ENCODE results near the gene LCT. TPM values are rescaled to one million over a fixed set of nuclear protein-coding genes. Genes with fewer than 3 reads are reported as not detected.

The LCT gene
- total RNA-seq, 1 donor from 2014 or later, result 2.8 TPM

DNA sequence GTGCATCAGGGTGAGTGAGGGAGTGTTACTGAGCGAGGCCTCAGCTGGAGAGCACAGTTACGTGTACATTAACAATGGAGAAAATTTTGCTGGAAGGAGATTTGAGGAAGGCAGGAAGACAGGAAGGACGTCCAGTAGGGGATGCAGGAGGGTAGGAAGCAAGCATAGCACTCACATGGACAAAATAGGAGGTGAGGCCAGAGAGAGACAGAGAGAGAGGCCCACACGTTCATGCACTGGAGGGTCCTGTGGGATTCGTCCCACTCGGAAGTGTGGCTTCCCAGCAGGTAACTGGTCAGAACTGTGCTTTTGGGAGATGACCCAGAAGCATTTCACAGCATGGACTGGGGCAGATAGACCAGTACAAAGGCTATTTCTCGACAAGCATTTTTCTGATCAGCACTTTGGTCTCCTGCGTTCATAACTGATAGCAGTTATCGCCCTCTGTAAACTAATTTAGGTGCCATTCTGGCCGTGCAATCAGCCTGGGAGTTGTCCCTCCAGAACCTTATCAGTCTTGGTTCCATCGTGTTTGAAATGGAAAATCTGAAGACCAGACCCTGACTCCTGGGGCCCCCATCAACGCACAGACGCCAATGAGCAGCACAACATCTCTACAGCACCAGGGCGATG lies 5.7 kb downstream of the LCT start:
- DNase-seq (ENCODE audit: extremely low spot score, unreplicated experiment), result no peak

DNA sequence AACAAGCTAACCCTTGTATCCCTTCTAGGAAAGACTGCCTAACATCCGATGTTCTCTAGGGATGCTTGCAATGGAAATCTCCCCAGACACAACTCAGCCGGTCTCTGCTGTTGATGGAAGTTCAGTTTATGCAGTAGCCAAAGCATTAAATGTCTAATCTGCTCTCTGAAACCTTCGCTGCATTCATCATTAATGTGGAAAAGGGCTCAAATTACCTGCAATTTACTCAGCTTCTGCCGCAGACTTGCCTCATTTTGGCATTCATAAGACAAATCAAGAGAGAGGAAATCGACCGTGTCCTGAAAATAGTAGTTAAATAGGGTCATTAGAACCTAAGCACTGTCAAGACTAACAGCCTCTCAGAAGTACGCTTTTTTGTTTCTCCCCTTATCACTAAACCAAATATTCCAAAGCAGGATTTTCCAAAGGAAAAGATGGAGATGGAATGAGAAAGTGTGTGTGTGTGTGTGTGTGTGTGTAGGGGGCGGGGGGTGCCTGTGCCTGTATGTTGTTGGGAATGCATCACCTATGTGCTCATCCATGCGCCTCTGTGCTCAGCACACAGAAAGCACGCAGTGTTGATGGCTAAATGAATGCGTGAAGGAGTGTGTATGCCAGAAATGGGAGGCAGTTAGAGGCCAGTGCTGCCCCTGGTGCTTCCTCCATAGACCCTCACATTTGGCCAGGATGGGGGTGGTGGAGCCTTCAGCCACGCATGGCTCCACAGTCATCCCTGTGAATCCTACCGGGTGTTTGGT lies 7.4 kb downstream of the LCT start:
- Mint-ChIP-seq H3K36me3 (no peaks in the 10 kb centered on the region), H3K4me3 (no peak overlapping the region), H3K9me3 (no peaks in the 10 kb centered on the region), H3K27ac (no peak overlapping the region), H3K27me3 (no peaks in the 10 kb centered on the region), H3K4me1 (ENCODE audit: unreplicated experiment) (peaks cover 9% of the 10 kb centered on the region)
- TF ChIP-seq, protein P1, sequence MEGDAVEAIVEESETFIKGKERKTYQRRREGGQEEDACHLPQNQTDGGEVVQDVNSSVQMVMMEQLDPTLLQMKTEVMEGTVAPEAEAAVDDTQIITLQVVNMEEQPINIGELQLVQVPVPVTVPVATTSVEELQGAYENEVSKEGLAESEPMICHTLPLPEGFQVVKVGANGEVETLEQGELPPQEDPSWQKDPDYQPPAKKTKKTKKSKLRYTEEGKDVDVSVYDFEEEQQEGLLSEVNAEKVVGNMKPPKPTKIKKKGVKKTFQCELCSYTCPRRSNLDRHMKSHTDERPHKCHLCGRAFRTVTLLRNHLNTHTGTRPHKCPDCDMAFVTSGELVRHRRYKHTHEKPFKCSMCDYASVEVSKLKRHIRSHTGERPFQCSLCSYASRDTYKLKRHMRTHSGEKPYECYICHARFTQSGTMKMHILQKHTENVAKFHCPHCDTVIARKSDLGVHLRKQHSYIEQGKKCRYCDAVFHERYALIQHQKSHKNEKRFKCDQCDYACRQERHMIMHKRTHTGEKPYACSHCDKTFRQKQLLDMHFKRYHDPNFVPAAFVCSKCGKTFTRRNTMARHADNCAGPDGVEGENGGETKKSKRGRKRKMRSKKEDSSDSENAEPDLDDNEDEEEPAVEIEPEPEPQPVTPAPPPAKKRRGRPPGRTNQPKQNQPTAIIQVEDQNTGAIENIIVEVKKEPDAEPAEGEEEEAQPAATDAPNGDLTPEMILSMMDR (conservative IDR thresholded peaks at IDR 0.05), result no peak
- DNase-seq (ENCODE audit: extremely low spot score, unreplicated experiment), result no peak

More for the DNA sequence above, 5.7 kb downstream of the LCT start:
- Mint-ChIP-seq H3K4me3 (no peak overlapping the region), H3K9me3 (peaks cover under 1% of the 10 kb centered on the region), H3K36me3 (peaks cover under 1% of the 10 kb centered on the region), H3K27ac (peak overlapping the region; percentile 8), H3K4me1 (ENCODE audit: unreplicated experiment) (peaks cover 9% of the 10 kb centered on the region), H3K27me3 (no peaks in the 10 kb centered on the region)
- TF ChIP-seq, protein P1 (conservative IDR thresholded peaks at IDR 0.05), result no peak

DNA sequence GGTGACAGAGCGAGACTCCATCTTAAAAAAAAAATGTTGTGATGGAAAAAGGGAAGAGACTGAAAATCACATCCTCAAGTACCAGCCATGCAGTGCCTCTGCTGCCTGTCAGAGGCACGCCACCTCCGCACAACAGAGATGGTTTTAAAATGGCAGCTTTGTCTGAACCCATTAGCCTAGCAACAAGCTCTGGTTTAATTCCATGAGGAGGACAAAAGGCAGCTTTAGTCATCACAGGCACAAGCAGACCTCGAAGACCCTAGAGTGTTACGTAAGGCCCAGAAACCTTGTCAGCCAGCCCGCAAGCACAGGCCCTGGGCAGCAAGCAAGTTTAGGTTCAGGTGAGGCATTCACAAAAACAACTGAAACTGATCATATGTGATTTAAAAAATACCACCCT lies 10.4 kb downstream of the LCT start:
- no peak for DNase-seq (ENCODE audit: extremely low spot score, unreplicated experiment)
- H3K36me3 Mint-ChIP-seq, result peaks cover 7% of the 10 kb centered on the region
- H3K27ac Mint-ChIP-seq, result no peak overlapping the region
- TF ChIP-seq, protein P1 (conservative IDR thresholded peaks at IDR 0.05), result no peak
- peaks cover 8% of the 10 kb centered on the region for H3K9me3 Mint-ChIP-seq
- H3K4me1 Mint-ChIP-seq (ENCODE audit: unreplicated experiment), result peaks cover 9% of the 10 kb centered on the region
- no peak overlapping the region for H3K4me3 Mint-ChIP-seq
- H3K27me3 Mint-ChIP-seq, result peaks cover 3% of the 10 kb centered on the region

DNA sequence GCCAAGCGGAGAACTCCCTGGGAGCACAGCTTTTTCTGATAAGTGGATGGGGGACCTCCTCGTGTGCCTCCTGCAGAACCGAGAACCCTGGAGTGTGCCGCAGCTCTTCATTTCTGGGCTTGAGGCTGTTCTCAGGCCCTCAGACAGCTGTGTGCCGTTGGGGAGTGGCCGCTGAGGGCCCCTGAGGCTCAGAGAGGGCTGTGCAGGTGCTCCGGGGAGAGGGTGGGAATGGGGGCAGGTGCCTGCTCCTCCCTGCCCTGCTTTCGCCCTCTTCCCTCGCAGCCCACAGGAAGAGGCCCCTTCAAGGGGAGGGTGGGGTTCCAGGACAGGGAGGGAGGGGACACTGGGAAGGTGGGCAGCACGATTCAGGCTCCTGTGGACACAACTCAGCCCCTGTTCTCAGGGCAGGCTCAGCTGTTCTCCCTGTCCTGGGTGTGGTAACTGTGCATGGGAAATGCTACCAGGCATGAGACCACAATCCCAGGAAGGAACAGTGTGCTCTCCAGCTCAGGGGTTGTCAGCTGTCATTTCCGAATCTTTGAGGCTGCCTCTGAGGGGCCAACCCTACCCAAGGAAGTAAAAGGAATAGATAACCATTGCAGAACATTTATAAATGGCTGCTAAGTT lies 11.3 kb downstream of the LCT start:
- no peak for DNase-seq (ENCODE audit: extremely low spot score, unreplicated experiment)
- Mint-ChIP-seq H3K4me1 (ENCODE audit: unreplicated experiment) (peaks cover 9% of the 10 kb centered on the region), H3K27me3 (peaks cover 3% of the 10 kb centered on the region), H3K4me3 (no peak overlapping the region), H3K36me3 (peaks cover 7% of the 10 kb centered on the region), H3K9me3 (peaks cover 8% of the 10 kb centered on the region), H3K27ac (no peak overlapping the region)
- TF ChIP-seq, protein P1 (conservative IDR thresholded peaks at IDR 0.05), result no peak

DNA sequence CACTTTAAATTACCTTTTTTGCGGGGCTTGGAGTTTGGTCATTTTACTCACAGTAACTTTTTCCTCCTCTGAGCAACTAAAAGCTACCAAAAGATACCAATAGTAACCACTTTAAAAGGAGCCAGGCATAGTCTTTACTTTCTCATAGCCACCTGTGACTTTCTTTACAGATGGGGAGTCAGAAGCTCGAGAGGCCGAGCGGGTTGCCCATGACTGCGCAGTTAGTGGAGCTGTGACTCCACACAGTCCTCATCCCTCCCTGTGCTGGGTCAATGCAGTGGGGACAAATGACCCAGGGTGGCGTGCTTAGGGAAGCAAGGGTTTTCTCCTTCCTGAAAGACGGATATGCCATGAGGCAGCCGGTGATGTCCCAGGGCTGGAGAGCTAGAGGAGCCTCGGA lies 11.9 kb downstream of the LCT start:
- H3K4me3 Mint-ChIP-seq, result no peak overlapping the region
- TF ChIP-seq, protein P1 (conservative IDR thresholded peaks at IDR 0.05), result no peak
- peaks cover 9% of the 10 kb centered on the region for H3K4me1 Mint-ChIP-seq (ENCODE audit: unreplicated experiment)
- H3K9me3 Mint-ChIP-seq, result peaks cover 8% of the 10 kb centered on the region
- no peak for DNase-seq (ENCODE audit: extremely low spot score, unreplicated experiment)
- peaks cover 3% of the 10 kb centered on the region for H3K27me3 Mint-ChIP-seq
- peaks cover 7% of the 10 kb centered on the region for H3K36me3 Mint-ChIP-seq
- H3K27ac Mint-ChIP-seq, result no peak overlapping the region
